PFSK-1 (cell line): Measurements from ENCODE around the gene RAPGEF2.

Experiments used
- FOXP2 ChIP-seq: optimal IDR thresholded peaks from 2 replicates; pipeline ENCODE3; 2011; ENCODE audit warnings: borderline replicate concordance, control low read depth, inconsistent platforms; ENCODE audit not compliant: insufficient read depth; ENCODE audit errors: extremely low read length, extremely low read depth
- POLR2AphosphoS5 ChIP-seq: IDR thresholded peaks from 2 replicates; pipeline ENCODE4 v1.6.1; 2012; ENCODE audit warnings: low read depth, mild to moderate bottlenecking, control low read depth, low read length, moderate library complexity
- TF ChIP-seq, protein P1 (sequence below), 2 experiments: IDR thresholded peaks; 2 replicates each; pipeline versions ENCODE4 v1.6.1 to v1.8.0; 2011 to 2012; ENCODE audit warnings: low read depth in 2 of 2, low read length in 2 of 2, control low read depth in 1 of 2, inconsistent platforms in 1 of 2, mild to moderate bottlenecking in 1 of 2, moderate library complexity in 1 of 2; ENCODE audit not compliant: insufficient read depth in 1 of 2

DNA sequence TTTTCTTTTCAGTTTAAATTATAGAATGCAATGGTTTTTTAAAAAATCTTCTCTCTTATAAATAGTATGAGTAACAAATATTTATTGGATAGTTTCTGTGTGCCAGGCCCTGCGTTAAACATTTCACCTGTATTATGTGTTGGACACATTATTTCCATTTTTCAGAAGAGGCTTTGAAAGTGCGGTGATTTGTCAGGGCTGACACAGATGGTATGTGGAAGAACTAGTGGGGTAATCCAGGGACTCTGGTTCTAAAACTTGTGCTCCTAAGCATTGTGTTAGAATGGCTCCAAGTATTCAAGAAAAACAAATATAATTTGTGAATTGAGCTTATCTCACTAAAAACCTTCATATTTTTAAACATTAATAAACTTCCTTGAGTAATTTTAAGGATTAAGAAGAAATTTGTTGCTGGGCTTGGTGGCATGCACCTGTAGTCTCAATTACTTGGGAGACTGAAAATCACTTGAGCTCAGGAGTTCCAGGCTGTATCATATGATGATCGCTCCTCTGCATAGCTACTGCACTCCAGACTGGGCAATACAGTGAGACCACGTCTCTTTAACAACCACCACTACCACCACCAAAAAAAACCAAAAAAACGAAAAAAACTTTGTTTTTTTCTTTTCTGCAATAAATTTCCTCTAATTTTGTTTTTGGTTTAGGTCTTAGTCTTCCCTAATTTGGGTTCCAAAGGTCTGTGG lies 40.0 kb downstream of the RAPGEF2 start:
- TF ChIP-seq FOXP2 (no peak), POLR2AphosphoS5 (no peak)
- TF ChIP-seq, protein P1, sequence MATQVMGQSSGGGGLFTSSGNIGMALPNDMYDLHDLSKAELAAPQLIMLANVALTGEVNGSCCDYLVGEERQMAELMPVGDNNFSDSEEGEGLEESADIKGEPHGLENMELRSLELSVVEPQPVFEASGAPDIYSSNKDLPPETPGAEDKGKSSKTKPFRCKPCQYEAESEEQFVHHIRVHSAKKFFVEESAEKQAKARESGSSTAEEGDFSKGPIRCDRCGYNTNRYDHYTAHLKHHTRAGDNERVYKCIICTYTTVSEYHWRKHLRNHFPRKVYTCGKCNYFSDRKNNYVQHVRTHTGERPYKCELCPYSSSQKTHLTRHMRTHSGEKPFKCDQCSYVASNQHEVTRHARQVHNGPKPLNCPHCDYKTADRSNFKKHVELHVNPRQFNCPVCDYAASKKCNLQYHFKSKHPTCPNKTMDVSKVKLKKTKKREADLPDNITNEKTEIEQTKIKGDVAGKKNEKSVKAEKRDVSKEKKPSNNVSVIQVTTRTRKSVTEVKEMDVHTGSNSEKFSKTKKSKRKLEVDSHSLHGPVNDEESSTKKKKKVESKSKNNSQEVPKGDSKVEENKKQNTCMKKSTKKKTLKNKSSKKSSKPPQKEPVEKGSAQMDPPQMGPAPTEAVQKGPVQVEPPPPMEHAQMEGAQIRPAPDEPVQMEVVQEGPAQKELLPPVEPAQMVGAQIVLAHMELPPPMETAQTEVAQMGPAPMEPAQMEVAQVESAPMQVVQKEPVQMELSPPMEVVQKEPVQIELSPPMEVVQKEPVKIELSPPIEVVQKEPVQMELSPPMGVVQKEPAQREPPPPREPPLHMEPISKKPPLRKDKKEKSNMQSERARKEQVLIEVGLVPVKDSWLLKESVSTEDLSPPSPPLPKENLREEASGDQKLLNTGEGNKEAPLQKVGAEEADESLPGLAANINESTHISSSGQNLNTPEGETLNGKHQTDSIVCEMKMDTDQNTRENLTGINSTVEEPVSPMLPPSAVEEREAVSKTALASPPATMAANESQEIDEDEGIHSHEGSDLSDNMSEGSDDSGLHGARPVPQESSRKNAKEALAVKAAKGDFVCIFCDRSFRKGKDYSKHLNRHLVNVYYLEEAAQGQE (IDR thresholded peaks at IDR 0.05; ENCODE audit: insufficient read depth in 1 of 2, low read depth in 2 of 2, low read length in 2 of 2), result no peak
